ENCODE results near the gene SENP1.
"Not testable (repeated sequence)": the region's sequence is repeated elsewhere in the genome, so short reads cannot be mapped to it uniquely, and the experiment has no call there.

SENP1 gene

GRCh38 chr12:48105867-48106680 lies at the start of gene SENP1:
TSS of gene SENP1 (minus strand) at chr12:48106079. CDS start at chr12:48101472, 4,607 bp downstream.
- DNase-seq (ENCODE audit: low spot score): peak; percentile 80

DNA sequence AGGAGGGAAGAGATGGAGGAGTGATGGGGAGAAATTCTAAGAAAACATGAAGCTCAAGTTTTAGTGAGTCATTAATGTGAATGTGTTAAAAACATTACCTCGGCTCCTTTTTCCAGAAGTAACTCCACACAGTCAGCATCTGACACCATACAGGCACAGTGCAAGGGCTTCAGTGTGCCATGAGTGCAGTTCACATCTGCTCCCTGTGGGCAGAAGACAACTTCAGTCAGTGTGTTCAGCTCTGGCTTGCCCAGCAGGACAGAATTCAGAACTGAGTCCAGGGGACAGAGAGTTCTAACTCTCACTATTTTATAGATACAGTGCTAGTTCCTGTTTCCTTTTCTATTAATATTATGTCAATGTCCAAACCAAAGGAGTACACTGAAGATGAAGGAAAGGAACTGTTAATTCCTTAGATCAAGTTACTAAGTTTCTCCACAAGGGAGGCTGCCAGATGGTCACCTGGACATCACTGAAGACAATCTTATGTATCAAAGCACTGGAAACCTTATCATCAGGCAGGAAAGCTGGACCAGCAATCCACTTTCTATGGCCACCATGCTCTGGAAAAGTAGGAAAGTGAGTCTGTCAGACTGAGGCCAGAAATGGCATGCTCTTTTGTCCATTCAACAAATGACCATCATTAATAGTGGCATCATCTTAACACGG lies 45.4 kb upstream of the SENP1 start:
- DNase-seq (ENCODE audit: low spot score): no peak

DNA sequence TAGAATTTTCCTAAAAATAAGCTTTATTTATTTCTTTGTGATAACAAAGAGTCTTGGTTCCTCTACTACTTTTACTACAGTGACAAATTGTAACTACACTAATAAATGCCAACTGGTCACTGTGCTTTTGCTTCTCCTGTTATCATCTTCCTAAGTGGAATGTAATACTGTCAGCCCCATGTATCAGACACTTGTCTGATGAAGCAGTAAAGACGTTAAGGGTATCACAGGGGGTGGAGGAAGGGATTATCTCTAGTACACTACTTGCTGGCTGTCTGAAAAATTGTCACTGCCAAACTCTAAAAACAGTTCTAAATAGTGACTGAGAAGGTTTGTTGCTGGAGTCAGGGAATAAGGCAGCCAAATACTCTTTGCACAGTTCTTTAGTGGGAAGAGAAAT lies 40.1 kb upstream of the SENP1 start:
- DNase-seq (ENCODE audit: low spot score): no peak

DNA sequence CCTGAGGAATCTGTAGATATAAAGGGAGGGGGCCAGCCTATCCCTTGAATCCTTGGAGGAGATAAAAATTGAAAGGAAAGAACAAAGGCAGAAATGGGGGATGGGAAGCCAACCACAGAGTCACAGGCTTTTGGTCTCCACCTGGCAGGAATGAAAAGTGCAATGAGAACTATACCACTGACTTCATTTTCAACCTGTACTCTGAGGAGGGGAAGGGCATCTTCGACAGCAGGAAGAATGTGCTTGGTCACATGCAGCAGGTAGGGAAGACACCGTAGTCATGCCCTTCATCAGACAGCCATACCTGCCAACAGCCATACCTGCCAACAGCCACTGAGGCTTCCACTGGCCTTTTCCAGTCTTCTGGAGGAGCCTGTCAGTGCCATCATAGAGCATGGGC lies 38.0 kb upstream of the SENP1 start:
- DNase-seq (ENCODE audit: low spot score): no peak

- DNase-seq (ENCODE audit: low spot score): no peak
Observed at GRCh38 chr12:48142818-48143674, 37.2 kb upstream of the SENP1 start.

GRCh38 chr12:48135027-48135426 lies 29.1 kb upstream of the SENP1 start:
- DNase-seq (ENCODE audit: low spot score): no peak

DNA sequence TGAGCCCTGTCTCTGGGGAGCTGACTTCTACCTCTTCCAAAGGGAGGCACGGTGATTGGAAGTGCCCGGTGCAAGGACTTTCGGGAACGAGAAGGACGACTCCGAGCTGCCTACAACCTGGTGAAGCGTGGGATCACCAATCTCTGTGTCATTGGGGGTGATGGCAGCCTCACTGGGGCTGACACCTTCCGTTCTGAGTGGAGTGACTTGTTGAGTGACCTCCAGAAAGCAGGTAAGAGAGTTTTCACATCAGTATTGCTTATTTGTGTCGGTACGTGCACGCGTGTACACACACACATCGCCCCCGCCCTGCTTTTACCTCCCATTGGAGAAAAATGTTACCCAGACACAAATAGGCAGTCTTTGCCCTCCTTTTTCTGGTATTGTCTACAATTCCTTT lies 26.9 kb upstream of the SENP1 start:
- DNase-seq (ENCODE audit: low spot score): no peak

DNA sequence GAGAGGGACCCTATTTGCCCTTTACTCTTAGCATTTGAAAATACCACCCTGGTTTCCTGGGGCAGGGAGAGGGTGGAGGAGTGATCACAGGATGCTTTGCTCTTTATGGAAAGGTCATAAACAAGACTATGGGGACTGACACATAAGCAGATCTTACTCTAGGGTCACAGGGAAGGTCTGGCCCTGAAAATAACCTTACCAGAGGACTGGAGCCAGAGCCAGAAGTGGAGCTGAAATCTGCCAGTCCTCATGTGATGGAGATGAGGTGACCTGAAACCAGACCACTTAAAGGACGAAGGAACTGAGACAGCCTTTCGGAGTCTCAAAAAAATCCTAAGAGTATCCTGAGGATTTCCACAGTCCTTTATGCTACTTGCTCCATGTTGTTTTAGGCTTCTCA lies 25.6 kb upstream of the SENP1 start:
- no peak for DNase-seq (ENCODE audit: low spot score)

DNA sequence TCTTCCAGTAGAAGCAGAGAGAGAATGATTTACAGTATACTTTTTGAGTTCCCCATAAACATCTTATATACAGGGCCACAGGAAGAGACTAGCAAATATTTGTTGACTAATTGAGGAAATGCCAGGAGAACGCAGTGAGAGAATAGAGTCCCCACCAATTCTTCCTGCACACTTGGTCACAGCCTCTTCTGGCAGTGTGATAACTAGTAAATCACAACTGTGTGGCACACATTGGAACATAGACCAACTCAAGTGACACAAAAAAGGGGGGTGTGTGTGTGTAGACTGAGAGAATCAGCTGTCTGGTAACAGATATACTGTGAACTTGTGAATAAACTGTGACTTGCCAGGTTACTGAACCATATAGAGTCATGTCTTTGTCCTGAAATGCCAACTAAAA lies 23.5 kb upstream of the SENP1 start:
- DNase-seq (ENCODE audit: low spot score): peak; percentile 68

DNA sequence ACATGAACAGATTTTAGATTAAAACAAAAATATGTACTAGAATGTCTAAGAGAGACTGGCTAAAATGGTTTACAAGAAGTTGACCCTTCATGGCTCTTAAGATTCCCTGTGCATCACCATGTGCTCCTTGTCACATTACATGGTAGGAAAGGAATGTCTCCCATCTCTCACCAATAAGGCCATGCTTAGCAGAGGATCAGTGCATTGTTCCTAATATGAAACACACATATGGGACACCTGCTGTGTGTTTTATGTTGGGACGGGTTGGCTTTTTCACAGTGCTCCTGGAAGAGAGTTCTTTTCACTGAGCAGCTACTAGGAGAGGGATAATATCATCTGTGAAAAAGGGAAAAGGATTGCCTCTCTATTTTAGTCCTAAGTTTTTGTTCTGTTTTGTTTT lies 22.9 kb upstream of the SENP1 start:
- no peak for DNase-seq (ENCODE audit: low spot score)

DNA sequence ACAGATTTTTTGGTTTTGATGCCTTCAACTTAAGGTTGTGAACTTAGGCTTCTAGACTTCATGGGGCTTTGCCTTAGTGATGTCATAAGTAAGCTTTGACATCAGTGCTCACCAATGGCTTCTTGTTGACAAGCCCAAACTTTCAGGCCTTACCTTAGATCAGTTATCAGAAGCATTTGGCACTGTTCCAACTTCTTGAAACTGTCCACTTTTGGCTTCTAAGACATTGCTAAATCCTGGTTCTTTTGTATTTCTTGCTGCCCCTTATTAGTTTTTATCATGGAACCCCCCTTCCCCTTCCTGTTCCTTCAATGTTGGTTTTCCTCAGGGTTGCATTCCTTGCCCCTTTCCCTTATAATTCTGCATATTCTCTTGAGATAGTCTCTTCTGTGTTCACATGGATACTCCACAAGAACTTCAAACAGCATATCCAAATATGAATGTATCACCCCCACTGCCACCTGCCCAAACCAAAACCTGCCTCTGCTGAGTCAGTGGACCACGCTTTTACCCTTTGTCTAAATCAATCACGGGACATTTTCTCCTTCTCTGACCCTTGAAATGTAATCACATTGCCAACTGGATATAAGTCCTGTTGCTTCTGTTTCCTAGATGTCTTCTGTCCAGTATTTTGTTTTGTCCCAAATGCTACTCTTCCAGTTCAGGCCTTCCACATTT lies 21.2 kb upstream of the SENP1 start:
- no peak for DNase-seq (ENCODE audit: low spot score)

DNA sequence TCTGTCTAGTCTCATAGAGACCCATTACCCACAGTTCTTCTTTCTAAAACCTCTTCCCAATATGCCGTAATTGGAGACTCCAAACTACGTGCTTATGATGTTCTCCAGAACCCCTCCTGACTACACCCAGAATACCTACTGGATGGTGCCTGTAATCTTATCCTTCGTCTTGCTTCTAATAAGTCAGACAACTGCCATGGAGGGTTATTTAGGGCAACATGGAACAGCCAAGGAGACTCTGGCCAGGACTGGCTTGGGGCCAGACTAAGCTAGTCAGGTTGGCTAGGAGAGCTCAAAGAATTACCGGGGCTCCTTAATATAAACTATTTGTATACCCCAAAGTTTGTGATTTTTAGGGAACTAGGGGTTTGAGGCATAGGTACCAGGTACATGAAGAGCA lies 20.1 kb upstream of the SENP1 start:
- no peak for DNase-seq (ENCODE audit: low spot score)

DNA sequence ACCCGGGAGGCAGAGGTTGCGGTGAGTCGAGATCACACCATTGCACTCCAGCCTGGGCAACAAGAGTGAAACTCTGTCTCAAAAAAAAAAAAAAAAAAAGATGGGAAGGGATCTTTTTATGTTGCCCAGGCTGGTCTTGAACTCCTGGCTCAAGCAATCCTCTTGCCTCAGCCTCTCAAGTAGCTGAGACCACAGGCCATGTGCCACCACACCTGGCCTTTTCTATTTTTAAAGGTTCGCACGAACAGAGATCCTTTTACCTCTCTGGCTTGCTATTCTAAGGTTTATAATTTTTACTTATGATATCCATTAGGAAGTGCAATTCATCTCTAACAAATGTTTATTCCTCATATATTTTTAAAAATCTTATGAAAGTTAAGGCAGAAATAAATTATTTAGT lies 19.7 kb upstream of the SENP1 start:
- not testable (repeated sequence) for DNase-seq (ENCODE audit: low spot score)

DNA sequence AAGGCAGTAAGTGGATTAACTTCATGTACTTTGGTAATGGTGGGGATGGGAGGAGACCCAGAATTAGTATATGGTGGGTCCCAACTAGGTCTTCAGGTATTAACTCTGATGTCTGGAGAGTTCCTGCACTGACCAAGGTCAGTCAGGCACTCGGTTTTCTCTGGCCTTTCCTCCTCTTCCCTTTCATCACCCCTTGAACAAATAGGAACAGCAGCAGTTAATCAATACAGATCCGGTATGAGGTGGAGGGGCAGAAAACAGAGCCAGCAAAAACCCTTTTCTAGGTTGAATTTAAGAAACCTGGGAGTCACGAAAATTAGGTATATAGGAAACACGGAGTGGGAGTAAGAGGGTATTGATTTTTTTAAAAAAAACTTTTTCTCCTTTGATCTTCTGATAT lies 17.3 kb upstream of the SENP1 start:
- no peak for DNase-seq (ENCODE audit: low spot score)

- DNase-seq (ENCODE audit: low spot score): no peak
Observed at GRCh38 chr12:48122065-48122834, 16.4 kb upstream of the SENP1 start.

DNA sequence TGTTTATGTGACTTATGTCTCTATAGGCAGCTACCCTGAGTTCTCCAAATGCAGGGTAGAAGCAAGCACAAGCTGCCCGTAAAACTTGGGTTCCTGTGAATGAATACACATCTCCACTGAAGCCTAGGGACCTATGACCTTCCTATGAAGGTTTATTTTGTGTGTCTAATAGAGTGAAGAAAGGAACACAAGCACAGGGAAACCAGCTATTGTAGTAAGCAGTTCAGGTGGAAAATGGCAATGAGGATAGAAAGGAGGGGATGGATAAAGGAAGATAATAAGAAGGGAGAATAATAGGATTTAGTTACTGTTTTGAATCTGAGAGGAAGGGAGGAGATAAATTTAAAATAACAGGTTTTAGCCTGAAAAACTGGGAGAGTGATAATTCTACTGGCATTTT lies 15.6 kb upstream of the SENP1 start:
- DNase-seq (ENCODE audit: low spot score): no peak

DNA sequence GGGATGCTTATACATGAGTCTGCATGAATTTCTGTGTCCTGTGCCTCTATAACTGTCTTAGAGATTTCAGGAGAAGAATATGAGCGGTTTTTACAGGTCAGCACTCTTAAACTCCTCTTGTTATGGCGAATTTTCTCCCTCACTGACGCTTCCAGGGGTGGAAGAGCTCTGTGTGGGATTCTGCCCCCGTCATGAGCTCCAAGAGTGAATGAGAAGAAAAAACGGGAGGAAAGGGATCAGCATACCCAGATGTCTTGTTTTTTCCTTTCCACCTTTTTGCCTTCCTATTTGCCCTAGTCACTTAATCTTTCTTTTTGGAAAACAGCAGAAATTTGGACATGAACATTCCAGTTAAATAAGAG lies 13.9 kb upstream of the SENP1 start:
- no peak for DNase-seq (ENCODE audit: low spot score)

DNA sequence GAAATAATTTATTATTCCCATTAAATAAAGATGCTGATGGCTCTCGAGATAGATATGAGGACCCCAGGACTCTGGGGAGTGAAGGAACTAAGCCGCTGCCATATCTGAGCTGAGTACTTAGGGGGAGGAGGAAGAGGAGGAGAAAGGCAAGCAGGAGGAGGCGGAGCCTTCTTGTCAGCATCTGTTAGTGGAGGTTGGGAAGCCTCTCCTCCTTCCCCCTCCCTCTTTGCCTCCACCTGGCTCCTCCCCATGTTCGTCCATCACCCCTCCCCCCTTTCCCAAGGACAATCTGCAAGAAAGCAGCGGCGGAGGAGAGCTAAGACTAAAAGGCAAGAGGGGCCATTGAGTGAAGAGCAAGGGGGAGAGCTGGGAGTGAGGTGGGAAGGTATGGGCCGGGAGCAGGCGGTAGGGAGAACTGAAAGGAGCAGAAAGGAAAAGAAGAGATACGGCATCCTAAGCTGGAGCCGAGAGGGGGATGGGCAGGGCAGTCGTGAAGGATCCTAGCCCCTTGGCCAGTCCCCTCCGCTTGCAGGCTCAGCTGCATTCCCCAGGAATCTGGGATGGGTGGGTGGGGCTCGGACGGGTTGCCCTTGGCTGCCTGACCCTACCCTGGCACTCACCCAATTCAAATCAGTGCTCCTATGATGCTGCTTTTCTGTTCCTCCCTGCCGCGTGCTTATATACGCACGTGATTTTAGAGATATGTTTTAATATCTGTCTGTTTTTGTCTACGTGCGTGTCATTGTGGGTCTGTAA lies 13.4 kb upstream of the SENP1 start, which contains the start of gene PFKM:
Gene PFKM, plus strand, starts transcription at position 287 of the 756 bp plus-strand sequence. CDS start 3,411 bp downstream, outside the sequence.
- DNase-seq (ENCODE audit: low spot score): peak; percentile 78

DNA sequence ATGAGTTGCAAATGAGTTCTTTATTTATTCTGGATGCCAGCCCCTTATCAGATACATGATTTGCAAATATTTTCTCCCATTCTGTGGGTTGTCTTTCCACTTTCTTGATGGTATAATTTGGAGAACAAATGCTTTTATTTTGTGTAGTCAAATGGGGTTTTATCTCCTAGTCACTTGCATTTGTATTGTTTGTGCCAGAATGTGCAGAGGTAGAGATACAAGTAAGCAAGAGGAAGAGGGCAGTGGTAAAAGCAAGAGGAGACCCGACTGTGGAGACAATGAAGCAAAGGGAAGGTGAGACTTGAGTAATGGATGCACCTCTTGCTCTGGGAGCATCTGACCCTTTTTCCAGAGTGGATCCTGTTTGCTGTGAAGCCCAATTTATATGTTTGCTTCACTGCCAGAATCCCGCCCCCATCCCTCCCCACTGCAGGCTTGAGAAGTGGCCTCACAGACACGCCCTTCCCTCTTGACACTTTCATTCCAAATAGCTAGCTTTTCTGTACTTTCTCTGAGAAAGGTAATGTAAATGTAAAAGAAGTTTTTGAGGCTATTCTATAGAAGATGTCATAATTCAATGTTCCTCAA lies 12.5 kb upstream of the SENP1 start:
- DNase-seq (ENCODE audit: low spot score): no peak

DNA sequence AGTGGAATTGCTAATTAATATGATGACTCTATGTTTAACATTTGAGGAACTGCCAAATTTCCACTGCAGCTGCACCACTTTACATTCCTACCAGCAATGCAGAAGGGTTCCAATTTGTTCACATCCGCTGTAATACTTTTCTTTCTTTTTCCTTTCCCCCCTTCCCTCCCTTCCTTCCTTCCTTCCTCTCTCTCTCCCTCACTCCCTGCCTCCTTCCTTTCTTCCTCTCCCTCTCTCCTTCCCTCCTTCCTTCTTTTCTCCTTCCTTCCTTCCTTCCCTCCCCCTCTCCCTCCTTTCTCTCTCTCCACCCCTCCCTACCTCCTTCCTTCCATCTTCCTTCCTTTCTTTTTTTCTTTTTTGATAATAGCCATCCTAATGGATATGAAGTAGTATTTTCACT lies 10.1 kb upstream of the SENP1 start:
- no peak for DNase-seq (ENCODE audit: low spot score)
